Ovary (tissue), 9 donors: ENCODE measurements around the gene TNFRSF19. TPM values are rescaled to one million over a fixed set of nuclear protein-coding genes. Genes with fewer than 3 reads are reported as not detected.

Source experiments
- DNase-seq, 5 donors: peaks; one replicate each; pipeline ENCODE4 v3.0.0-alpha.2; 2019 to 2020
- H3K27ac ChIP-seq, 2 donors: fragments of 200-600 bp; one replicate each; pipeline versions ENCODE4 v1.5.1 to v1.8.0; 2019 to 2022
- H3K27me3 ChIP-seq: fragments of 200-600 bp; one replicate; pipeline ENCODE4 v1.8.0; 2022
- H3K36me3 ChIP-seq: fragments of 200-600 bp; sonication (generic); one replicate; pipeline ENCODE4 v1.5.1; 2019
- H3K4me1 ChIP-seq: one replicate; pipeline ENCODE4 v1.8.1; 2013; ENCODE audit warnings: mild to moderate bottlenecking, moderate library complexity; ENCODE audit not compliant: insufficient read depth
- H3K4me3 ChIP-seq: fragments of 200-600 bp; sonication (generic); one replicate; pipeline ENCODE4 v1.5.1; 2017
- H3K9me3 ChIP-seq, 2 donors: fragments of 200-600 bp in 1 of 2; sonication (generic) in 1 of 2; one replicate each; pipeline versions ENCODE4 v1.5.1 to v1.8.1; 2013 to 2019; ENCODE audit warnings: mild to moderate bottlenecking in 1 of 2, moderate library complexity in 1 of 2
- EP300 ChIP-seq: sonication (generic); formaldehyde crosslinking; IDR thresholded peaks from one replicate; pipeline ENCODE4 v1.6.1; 2017; ENCODE audit warnings: antibody characterized with exemption
- POLR2A ChIP-seq: fragments of 450-650 bp; IDR thresholded peaks from one replicate; pipeline ENCODE4 v1.6.1; 2017; ENCODE audit warnings: antibody characterized with exemption, mild to moderate bottlenecking, moderate library complexity
- WGBS, 3 donors: extraction: QIAGEN DNeasy Blood & Tissue Kit in 1 of 3; methylation state at CpG; one replicate each; pipeline versions ENCODE4 v1.1.5 to v1.1.7; 2013 to 2017; 5-methylcytosine and 5-hydroxymethylcytosine counted together
- intact Hi-C, 4 donors: fragments of 100-400 bp; cut with DNase I; formaldehyde crosslinking; loops; one replicate each; pipeline versions ENCODE4 v1.11.0 to v1.15.1; 2022 to 2023
- polyA plus RNA-seq, 2 donors: library from polyadenylated mRNA; stranded (reverse); fragments of 200-250 nt in 1 of 2; fragments of 350-450 nt in 1 of 2; fragmentation: Illumina TruSeq in 1 of 2; extraction: RNeasy Lipid Tissue Mini Kit (QIAGEN cat#74804) in 1 of 2; gene quantifications; one replicate each; pipeline ENCODE4 v1.2.3, GENCODE V29; 2013 to 2014
- total RNA-seq, 7 donors: library from RNA; depleted of rRNA in 2 of 7; stranded (reverse); fragments of >200 nt in 2 of 7; fragmentation: NEBNext Ultra II Directional in 3 of 7; extraction: Animal tissue kit (Norgen Biotek cat#: 25700) in 3 of 7; gene quantifications; one replicate each; pipeline versions ENCODE4 v1.1.0 to v1.2.4, GENCODE V29; 2016 to 2023
- TF ChIP-seq, protein P1 (sequence below), 3 donors: fragments of 450-650 bp in 2 of 3; fragments of 200-600 bp in 1 of 3; IDR thresholded peaks; one replicate each; pipeline versions ENCODE4 v1.5.1 to v1.8.0; 2016 to 2022; ENCODE audit warnings: antibody characterized with exemption in 3 of 3, mild to moderate bottlenecking in 1 of 3
- donor health status: DM: no; HTN: no; CAD: no; lungs with moderate emphysema.
- donor health status: DM: no; HTN: no; CAD: no.
- donor health status: Bipolar disorder and iron deficiency.
- donor health status: DM: yes; HTN: yes; CAD: no.
- donor health status: DM: no; HTN: no; CAD: no.
- donor health status: DM: yes; HTN: yes; CAD: no.

The TNFRSF19 gene
- total and polyA plus RNA-seq, 9 donors: 2.6 to 15.3 (median 4.8) TPM

GRCh38 chr13:23679220-23679619, 109.0 kb downstream of the TNFRSF19 start:
- no peaks in the 10 kb centered on the region for H3K4me1 ChIP-seq
- no peak overlapping the region for H3K27ac ChIP-seq
- H3K27me3 ChIP-seq: no peaks in the 10 kb centered on the region
- intact Hi-C loops: no loop called here
- WGBS, 3 donors: 75 to 94% (median 89%) methylated on average over 2 of the region's 2 CpGs
- no peak overlapping the region for H3K4me3 ChIP-seq
- no peaks in the 10 kb centered on the region for H3K9me3 ChIP-seq
- no peaks in the 10 kb centered on the region for H3K36me3 ChIP-seq
- no peak for DNase-seq
- TF ChIP-seq EP300 (no peak), POLR2A (no peak)
- TF ChIP-seq, protein P1, sequence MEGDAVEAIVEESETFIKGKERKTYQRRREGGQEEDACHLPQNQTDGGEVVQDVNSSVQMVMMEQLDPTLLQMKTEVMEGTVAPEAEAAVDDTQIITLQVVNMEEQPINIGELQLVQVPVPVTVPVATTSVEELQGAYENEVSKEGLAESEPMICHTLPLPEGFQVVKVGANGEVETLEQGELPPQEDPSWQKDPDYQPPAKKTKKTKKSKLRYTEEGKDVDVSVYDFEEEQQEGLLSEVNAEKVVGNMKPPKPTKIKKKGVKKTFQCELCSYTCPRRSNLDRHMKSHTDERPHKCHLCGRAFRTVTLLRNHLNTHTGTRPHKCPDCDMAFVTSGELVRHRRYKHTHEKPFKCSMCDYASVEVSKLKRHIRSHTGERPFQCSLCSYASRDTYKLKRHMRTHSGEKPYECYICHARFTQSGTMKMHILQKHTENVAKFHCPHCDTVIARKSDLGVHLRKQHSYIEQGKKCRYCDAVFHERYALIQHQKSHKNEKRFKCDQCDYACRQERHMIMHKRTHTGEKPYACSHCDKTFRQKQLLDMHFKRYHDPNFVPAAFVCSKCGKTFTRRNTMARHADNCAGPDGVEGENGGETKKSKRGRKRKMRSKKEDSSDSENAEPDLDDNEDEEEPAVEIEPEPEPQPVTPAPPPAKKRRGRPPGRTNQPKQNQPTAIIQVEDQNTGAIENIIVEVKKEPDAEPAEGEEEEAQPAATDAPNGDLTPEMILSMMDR (IDR thresholded peaks at IDR 0.05): no peak

- 57 to 69% (median 65%) methylated on average over 10 of the region's 10 CpGs for WGBS, 3 donors
- intact Hi-C loops: no loop called here
- Histone ChIP-seq H3K36me3 (no peaks in the 10 kb centered on the region), H3K4me3 (no peak overlapping the region), H3K27ac (no peak overlapping the region), H3K4me1 (no peaks in the 10 kb centered on the region), H3K27me3 (no peaks in the 10 kb centered on the region), H3K9me3 (no peaks in the 10 kb centered on the region)
- TF ChIP-seq POLR2A (no peak), EP300 (no peak)
- TF ChIP-seq, protein P1 (IDR thresholded peaks at IDR 0.05): no peak
- no peak for DNase-seq
These were observed 110.8 kb downstream of the TNFRSF19 start for GRCh38 chr13:23680845-23681669.

DNA sequence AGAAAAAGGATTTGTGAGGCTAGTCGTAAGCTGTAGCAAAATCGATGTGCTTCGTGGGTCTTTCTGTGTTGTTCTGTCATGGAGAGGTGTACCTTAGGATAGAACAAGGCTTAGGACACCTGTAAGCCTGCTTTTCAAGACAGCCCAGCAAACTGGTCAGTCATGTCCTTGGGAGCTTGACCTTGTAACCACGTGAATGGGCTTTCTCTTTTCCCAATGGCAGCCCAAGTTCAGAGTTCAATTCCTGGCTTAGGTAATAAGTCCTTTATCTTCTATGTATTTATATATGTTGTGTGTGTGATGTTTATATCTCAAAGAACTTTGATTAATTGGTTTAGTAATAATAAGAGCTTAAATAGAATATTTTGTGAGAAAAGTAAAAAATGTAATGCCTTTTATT, 112.9 kb downstream of the TNFRSF19 start:
- intact Hi-C loops: no loop called here
- Histone ChIP-seq H3K36me3 (no peaks in the 10 kb centered on the region), H3K9me3 (no peaks in the 10 kb centered on the region), H3K4me1 (no peaks in the 10 kb centered on the region), H3K4me3 (no peak overlapping the region), H3K27ac (no peak overlapping the region), H3K27me3 (no peaks in the 10 kb centered on the region)
- no peak for TF ChIP-seq EP300
- no peak for TF ChIP-seq POLR2A
- TF ChIP-seq, protein P1 (IDR thresholded peaks at IDR 0.05): no peak
- WGBS, 3 donors: 64 to 74% (median 72%) methylated on average over 4 of the region's 4 CpGs
- no peak for DNase-seq

GRCh38 chr13:23684647-23685046, 114.4 kb downstream of the TNFRSF19 start:
- Histone ChIP-seq H3K27ac (no peak overlapping the region), H3K4me1 (no peaks in the 10 kb centered on the region), H3K36me3 (no peaks in the 10 kb centered on the region), H3K9me3 (no peaks in the 10 kb centered on the region), H3K4me3 (no peak overlapping the region), H3K27me3 (no peaks in the 10 kb centered on the region)
- TF ChIP-seq POLR2A (no peak), EP300 (no peak)
- TF ChIP-seq, protein P1 (IDR thresholded peaks at IDR 0.05): no peak
- no peak for DNase-seq
- intact Hi-C loops: no loop called here
- WGBS, 3 donors: 93 to 96% (median 94%) methylated on average over 2 of the region's 2 CpGs
